NCI-H524 treated with DMSO at 0.1 percent for 48 hours (cell line): ENCODE data around the gene BCAP29.
A peak's percentile ranks its signal among the peaks of the same experiment; 100 is the strongest.
"Not testable (repeated sequence)": the region's sequence is repeated elsewhere in the genome, so short reads cannot be mapped to it uniquely, and the experiment has no call there.

Experiments used
- DNase-seq: peaks from one replicate; lab custom pipeline; 2025; lab: John Stamatoyannopoulos, UW

The BCAP29 gene

GRCh38 chr7:107622894-107623293 is 42.8 kb downstream of the BCAP29 start:
- no peak for DNase-seq

- no peak for DNase-seq
Measured at GRCh38 chr7:107627002-107627401, 47.0 kb downstream of the BCAP29 start.

GRCh38 chr7:107628461-107629064 is 48.5 kb downstream of the BCAP29 start:
- DNase-seq = no peak

GRCh38 chr7:107630342-107630741 is 50.3 kb downstream of the BCAP29 start:
- DNase-seq = no peak

GRCh38 chr7:107631588-107632491 is 51.8 kb downstream of the BCAP29 start:
- no peak for DNase-seq

- DNase-seq = peak; percentile 25
Measured at GRCh38 chr7:107632492-107632865, 52.4 kb downstream of the BCAP29 start.

- no peak for DNase-seq
Measured at GRCh38 chr7:107638594-107638993, 58.5 kb downstream of the BCAP29 start.

GRCh38 chr7:107639070-107639469 is 59.0 kb downstream of the BCAP29 start:
- DNase-seq = not testable (repeated sequence)

GRCh38 chr7:107641676-107642075 is 61.6 kb downstream of the BCAP29 start:
- DNase-seq = no peak

GRCh38 chr7:107642501-107642900 is 62.5 kb downstream of the BCAP29 start:
- no peak for DNase-seq

GRCh38 chr7:107643407-107643806 is 63.4 kb downstream of the BCAP29 start:
- no peak for DNase-seq

GRCh38 chr7:107643938-107644308 is 63.9 kb downstream of the BCAP29 start:
- DNase-seq = no peak

- no peak for DNase-seq
Measured at GRCh38 chr7:107644309-107644974, 64.4 kb downstream of the BCAP29 start.

- DNase-seq = no peak
Measured at GRCh38 chr7:107652642-107653041, 72.6 kb downstream of the BCAP29 start.

- no peak for DNase-seq
Measured at GRCh38 chr7:107658467-107658866, 78.4 kb downstream of the BCAP29 start.

GRCh38 chr7:107659666-107660065 is 79.6 kb downstream of the BCAP29 start:
- DNase-seq = no peak

GRCh38 chr7:107660381-107661080 is 80.5 kb downstream of the BCAP29 start, which contains the start of gene SLC26A4:
Gene SLC26A4, plus strand, starts transcription at chr7:107660828. Its CDS starts 814 bp downstream, at chr7:107661642.
- no peak for DNase-seq

GRCh38 chr7:107661081-107661864 is 81.2 kb downstream of the BCAP29 start:
- no peak for DNase-seq

GRCh38 chr7:107661865-107662379 is 81.9 kb downstream of the BCAP29 start:
- no peak for DNase-seq

GRCh38 chr7:107663196-107663595 is 83.2 kb downstream of the BCAP29 start:
- no peak for DNase-seq

GRCh38 chr7:107666790-107667189 is 86.7 kb downstream of the BCAP29 start:
- DNase-seq = no peak
